ENCODE results near the gene ANAPC1.
"Not testable (repeated sequence)": the region's sequence is repeated elsewhere in the genome, so short reads cannot be mapped to it uniquely, and the experiment has no call there.

ANAPC1 gene

DNA sequence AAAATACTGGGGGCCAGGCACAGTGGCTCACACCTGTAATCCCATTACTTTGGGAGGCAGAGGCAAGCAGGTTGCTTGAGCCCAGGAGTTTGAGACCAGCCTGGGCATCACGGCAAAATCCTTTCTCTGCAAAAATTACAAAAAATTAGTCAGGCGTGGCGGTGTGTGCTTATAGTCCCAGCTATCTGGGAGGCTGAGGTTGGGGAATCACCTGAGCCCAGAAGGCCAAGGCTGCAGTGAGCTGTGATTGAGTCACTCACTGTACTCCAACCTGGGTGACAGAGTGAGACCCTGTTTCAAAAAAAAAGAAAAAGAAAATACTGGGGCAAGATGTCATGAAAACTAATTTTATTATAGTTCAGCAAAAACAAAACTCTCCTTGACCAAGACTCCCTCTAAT lies 24.0 kb downstream of the ANAPC1 start:
- not testable (repeated sequence) for H3K27me3 ChIP-seq (ENCODE audit: insufficient read depth, low read length); H3K27ac ChIP-seq (ENCODE audit: low read depth, low read length, poor library complexity, severe bottlenecking); H3K79me2 ChIP-seq (ENCODE audit: insufficient read depth, low read length); H2AFZ ChIP-seq (ENCODE audit: low read length); H3K4me3 ChIP-seq (ENCODE audit: low read depth, low read length, poor library complexity, severe bottlenecking); H3K9me3 ChIP-seq (ENCODE audit: low read length); H3K4me2 ChIP-seq (ENCODE audit: low read length); H3K4me1 ChIP-seq (ENCODE audit: insufficient read depth, low read length, severe bottlenecking); H3K9me2 ChIP-seq (ENCODE audit: low read depth, low read length); H3F3A ChIP-seq (ENCODE audit: insufficient read depth, low read length); H3K9ac ChIP-seq (ENCODE audit: low read length); H4K20me1 ChIP-seq (ENCODE audit: insufficient read depth, low read length)
- H3K36me3 ChIP-seq (ENCODE audit: insufficient read depth, low read length): peaks cover 22% of the 10 kb centered on the region

DNA sequence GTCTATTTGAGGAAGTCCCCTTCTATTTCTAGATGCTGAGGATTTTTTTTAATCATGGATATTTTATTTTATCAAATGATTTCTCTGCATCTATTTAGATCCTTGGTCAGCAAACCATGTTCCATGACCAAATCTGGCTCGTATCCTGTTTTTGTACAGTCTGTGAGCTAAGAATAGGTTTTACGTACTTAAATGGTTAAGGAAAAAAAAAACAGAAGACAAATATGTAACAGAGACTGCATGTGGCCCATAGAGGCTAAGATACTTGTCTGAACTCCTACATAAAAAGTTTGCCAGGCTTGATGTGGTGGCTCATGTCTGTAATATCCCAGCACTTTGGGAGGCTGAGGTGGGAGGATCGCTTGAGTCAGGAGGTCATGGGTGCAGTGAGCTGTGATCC lies 31.4 kb downstream of the ANAPC1 start:
- not testable (repeated sequence) for H3K79me2 ChIP-seq (ENCODE audit: insufficient read depth, low read length); H2AFZ ChIP-seq (ENCODE audit: low read length); H4K20me1 ChIP-seq (ENCODE audit: insufficient read depth, low read length); H3K27ac ChIP-seq (ENCODE audit: low read depth, low read length, poor library complexity, severe bottlenecking); H3F3A ChIP-seq (ENCODE audit: insufficient read depth, low read length); H3K9ac ChIP-seq (ENCODE audit: low read length); H3K4me3 ChIP-seq (ENCODE audit: low read depth, low read length, poor library complexity, severe bottlenecking); H3K9me2 ChIP-seq (ENCODE audit: low read depth, low read length); H3K27me3 ChIP-seq (ENCODE audit: insufficient read depth, low read length); H3K4me2 ChIP-seq (ENCODE audit: low read length); H3K4me1 ChIP-seq (ENCODE audit: insufficient read depth, low read length, severe bottlenecking); H3K9me3 ChIP-seq (ENCODE audit: low read length)
- peaks cover 27% of the 10 kb centered on the region for H3K36me3 ChIP-seq (ENCODE audit: insufficient read depth, low read length)

DNA sequence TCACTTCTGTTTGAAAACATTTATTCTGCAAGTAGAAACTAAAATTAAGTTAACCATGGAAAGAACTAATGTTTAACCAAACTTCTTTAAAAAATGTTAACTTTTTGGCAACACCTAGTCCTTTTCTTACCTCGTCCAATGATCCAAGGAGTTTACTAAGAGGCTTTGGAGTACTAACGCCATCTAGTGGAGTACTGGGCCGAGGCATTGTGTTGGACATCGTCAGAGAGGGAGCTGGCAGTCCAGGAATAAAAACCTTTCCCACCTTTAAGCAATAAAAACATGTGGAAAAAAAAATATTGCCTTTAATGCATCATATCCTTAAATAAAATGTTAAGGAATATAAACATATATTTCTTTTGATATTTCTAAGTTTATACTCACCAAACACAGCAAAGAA lies 33.3 kb downstream of the ANAPC1 start:
- H3K9ac ChIP-seq (ENCODE audit: low read length); H3K27me3 ChIP-seq (ENCODE audit: insufficient read depth, low read length); H4K20me1 ChIP-seq (ENCODE audit: insufficient read depth, low read length); H3F3A ChIP-seq (ENCODE audit: insufficient read depth, low read length); H3K9me2 ChIP-seq (ENCODE audit: low read depth, low read length); H2AFZ ChIP-seq (ENCODE audit: low read length); H3K79me2 ChIP-seq (ENCODE audit: insufficient read depth, low read length); H3K4me3 ChIP-seq (ENCODE audit: low read depth, low read length, poor library complexity, severe bottlenecking); H3K4me2 ChIP-seq (ENCODE audit: low read length); H3K4me1 ChIP-seq (ENCODE audit: insufficient read depth, low read length, severe bottlenecking); H3K9me3 ChIP-seq (ENCODE audit: low read length); H3K27ac ChIP-seq (ENCODE audit: low read depth, low read length, poor library complexity, severe bottlenecking): not testable (repeated sequence)
- peaks cover 28% of the 10 kb centered on the region for H3K36me3 ChIP-seq (ENCODE audit: insufficient read depth, low read length)

DNA sequence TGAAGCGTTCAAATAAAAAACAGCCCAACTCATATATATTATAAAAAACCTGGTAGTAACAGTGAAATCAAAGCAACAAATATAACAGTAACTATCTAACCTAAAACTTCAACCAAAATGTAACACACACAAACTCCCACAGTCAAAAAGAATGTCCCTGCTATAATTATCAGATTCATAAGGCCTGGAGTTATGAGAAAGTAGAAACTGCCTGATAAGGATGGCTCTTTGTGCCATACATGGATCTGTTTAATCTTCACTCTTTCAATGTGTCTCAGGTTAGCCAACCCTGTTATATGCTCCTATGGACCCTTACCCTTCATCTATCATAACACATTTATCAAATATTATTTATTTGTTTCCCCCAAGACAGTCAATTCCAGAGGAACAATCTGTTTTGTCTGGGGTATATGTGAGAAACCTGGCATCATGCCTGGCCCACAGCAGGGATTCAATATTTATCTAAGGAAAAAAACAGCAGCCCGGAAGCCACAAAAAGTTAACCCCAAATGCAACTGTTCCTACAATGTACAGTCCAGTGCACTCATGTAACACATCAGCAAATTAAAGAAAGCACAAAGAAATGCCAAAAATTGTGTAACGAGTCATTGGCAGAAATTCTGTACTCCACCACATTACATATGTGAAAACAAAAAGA lies 44.2 kb downstream of the ANAPC1 start:
- peaks cover 27% of the 10 kb centered on the region for H3K36me3 ChIP-seq (ENCODE audit: insufficient read depth, low read length)
- H3K27ac ChIP-seq (ENCODE audit: low read depth, low read length, poor library complexity, severe bottlenecking): not testable (repeated sequence)

DNA sequence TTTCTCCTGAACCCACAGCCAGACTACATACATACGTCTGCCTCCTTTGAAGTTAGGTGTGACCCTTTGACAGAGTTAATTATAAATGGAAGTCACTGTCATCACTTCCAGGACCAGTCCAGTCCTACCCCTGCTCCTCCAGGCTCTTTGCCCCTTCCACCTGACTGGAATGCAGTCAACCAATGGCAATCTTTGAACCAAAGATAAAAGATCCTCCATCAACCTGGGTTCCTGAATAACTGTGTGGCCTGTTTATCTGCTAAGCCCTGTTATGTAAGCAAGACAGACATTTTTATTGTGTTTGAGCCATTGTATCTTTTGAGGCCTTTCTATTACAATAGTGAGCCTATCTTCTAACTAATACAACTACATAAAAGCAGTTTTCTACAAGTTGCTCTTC lies 45.0 kb downstream of the ANAPC1 start:
- not testable (repeated sequence) for H3K27me3 ChIP-seq (ENCODE audit: insufficient read depth, low read length); H3K9me3 ChIP-seq (ENCODE audit: low read length); H3K4me1 ChIP-seq (ENCODE audit: insufficient read depth, low read length, severe bottlenecking); H3K4me3 ChIP-seq (ENCODE audit: low read depth, low read length, poor library complexity, severe bottlenecking); H2AFZ ChIP-seq (ENCODE audit: low read length); H3K9ac ChIP-seq (ENCODE audit: low read length); H4K20me1 ChIP-seq (ENCODE audit: insufficient read depth, low read length); H3K4me2 ChIP-seq (ENCODE audit: low read length); H3K27ac ChIP-seq (ENCODE audit: low read depth, low read length, poor library complexity, severe bottlenecking); H3K9me2 ChIP-seq (ENCODE audit: low read depth, low read length); H3F3A ChIP-seq (ENCODE audit: insufficient read depth, low read length); H3K79me2 ChIP-seq (ENCODE audit: insufficient read depth, low read length)
- H3K36me3 ChIP-seq (ENCODE audit: insufficient read depth, low read length): peaks cover 31% of the 10 kb centered on the region

More for the DNA sequence above, 44.2 kb downstream of the ANAPC1 start:
- H3K4me1 ChIP-seq (ENCODE audit: insufficient read depth, low read length, severe bottlenecking); H3K4me2 ChIP-seq (ENCODE audit: low read length); H3K9ac ChIP-seq (ENCODE audit: low read length); H3K9me3 ChIP-seq (ENCODE audit: low read length); H3K79me2 ChIP-seq (ENCODE audit: insufficient read depth, low read length); H3K9me2 ChIP-seq (ENCODE audit: low read depth, low read length); H2AFZ ChIP-seq (ENCODE audit: low read length); H4K20me1 ChIP-seq (ENCODE audit: insufficient read depth, low read length); H3F3A ChIP-seq (ENCODE audit: insufficient read depth, low read length); H3K4me3 ChIP-seq (ENCODE audit: low read depth, low read length, poor library complexity, severe bottlenecking); H3K27me3 ChIP-seq (ENCODE audit: insufficient read depth, low read length): not testable (repeated sequence)

DNA sequence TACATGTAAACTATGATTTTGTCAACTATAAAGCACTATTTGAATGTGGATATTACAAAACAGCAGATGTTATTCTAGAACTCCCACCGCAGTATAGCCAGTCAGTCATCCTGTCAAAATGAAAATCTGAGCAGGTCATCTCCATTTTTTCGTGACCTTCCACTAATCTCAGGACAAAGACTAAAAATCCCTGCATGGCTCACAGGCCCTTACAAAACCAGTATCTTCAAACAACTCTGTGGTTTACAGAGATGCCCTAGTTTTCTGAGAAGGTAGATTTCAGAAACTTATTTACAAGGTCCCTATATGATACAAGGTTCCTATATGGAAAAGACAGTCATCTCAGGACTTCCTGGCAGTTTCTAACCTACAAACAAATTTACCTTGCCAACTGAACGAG lies 49.8 kb downstream of the ANAPC1 start:
- H3K4me3 ChIP-seq (ENCODE audit: low read depth, low read length, poor library complexity, severe bottlenecking); H3K9ac ChIP-seq (ENCODE audit: low read length); H4K20me1 ChIP-seq (ENCODE audit: insufficient read depth, low read length); H3K79me2 ChIP-seq (ENCODE audit: insufficient read depth, low read length); H3K9me2 ChIP-seq (ENCODE audit: low read depth, low read length); H3K9me3 ChIP-seq (ENCODE audit: low read length); H3K27me3 ChIP-seq (ENCODE audit: insufficient read depth, low read length); H3K27ac ChIP-seq (ENCODE audit: low read depth, low read length, poor library complexity, severe bottlenecking); H3K4me1 ChIP-seq (ENCODE audit: insufficient read depth, low read length, severe bottlenecking); H2AFZ ChIP-seq (ENCODE audit: low read length); H3F3A ChIP-seq (ENCODE audit: insufficient read depth, low read length); H3K4me2 ChIP-seq (ENCODE audit: low read length): not testable (repeated sequence)
- H3K36me3 ChIP-seq (ENCODE audit: insufficient read depth, low read length): peaks cover 54% of the 10 kb centered on the region

DNA sequence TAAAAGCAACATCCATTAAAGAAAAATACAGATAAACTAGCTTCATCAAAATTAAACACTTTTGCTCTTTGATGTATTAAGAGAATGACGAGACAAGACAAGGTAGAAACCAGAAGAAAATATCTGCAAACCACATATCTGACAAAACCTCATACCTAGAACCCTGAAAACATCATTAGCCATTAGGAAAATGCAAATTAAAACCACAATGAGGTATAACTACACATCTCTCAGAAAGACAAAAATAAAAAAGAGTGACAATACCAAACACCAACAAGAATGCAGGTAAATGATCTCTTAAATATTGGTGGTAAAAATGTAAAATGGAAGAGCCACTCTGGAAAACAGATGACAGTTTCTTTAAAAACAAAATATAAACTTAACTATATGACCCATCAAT lies 53.5 kb downstream of the ANAPC1 start:
- H2AFZ ChIP-seq (ENCODE audit: low read length); H3F3A ChIP-seq (ENCODE audit: insufficient read depth, low read length); H3K9ac ChIP-seq (ENCODE audit: low read length); H3K4me1 ChIP-seq (ENCODE audit: insufficient read depth, low read length, severe bottlenecking); H3K79me2 ChIP-seq (ENCODE audit: insufficient read depth, low read length); H3K4me3 ChIP-seq (ENCODE audit: low read depth, low read length, poor library complexity, severe bottlenecking); H3K4me2 ChIP-seq (ENCODE audit: low read length); H3K27ac ChIP-seq (ENCODE audit: low read depth, low read length, poor library complexity, severe bottlenecking); H3K9me2 ChIP-seq (ENCODE audit: low read depth, low read length); H4K20me1 ChIP-seq (ENCODE audit: insufficient read depth, low read length); H3K9me3 ChIP-seq (ENCODE audit: low read length); H3K27me3 ChIP-seq (ENCODE audit: insufficient read depth, low read length): not testable (repeated sequence)
- peaks cover 59% of the 10 kb centered on the region for H3K36me3 ChIP-seq (ENCODE audit: insufficient read depth, low read length)

DNA sequence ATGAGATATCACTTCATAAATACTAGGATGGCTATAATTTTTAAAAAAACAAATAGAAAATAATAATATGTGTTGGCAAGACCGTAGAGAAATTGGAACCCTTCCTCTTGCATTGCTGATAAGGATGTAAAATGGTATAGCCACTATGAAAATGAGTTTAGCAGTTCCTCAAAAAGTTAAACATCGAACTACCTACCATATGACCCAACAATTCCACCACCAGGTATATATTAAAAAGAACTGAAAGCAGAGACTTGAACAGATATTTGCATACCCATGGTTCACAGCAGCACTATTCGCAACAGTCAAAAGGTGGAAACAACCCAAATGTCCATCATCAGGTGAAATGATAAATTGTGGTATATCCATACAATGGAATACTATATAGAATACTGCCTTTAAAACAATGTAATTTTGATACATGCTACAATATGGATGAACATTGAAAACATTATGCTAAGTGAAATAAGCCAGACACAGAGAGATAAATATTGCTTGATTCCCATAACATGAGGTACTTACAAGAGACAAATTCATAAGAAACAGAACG lies 55.7 kb downstream of the ANAPC1 start:
- not testable (repeated sequence) for H3K27ac ChIP-seq (ENCODE audit: low read depth, low read length, poor library complexity, severe bottlenecking); H4K20me1 ChIP-seq (ENCODE audit: insufficient read depth, low read length); H3K9ac ChIP-seq (ENCODE audit: low read length); H3K4me3 ChIP-seq (ENCODE audit: low read depth, low read length, poor library complexity, severe bottlenecking); H3K9me2 ChIP-seq (ENCODE audit: low read depth, low read length); H3K79me2 ChIP-seq (ENCODE audit: insufficient read depth, low read length); H3F3A ChIP-seq (ENCODE audit: insufficient read depth, low read length); H3K4me2 ChIP-seq (ENCODE audit: low read length); H3K4me1 ChIP-seq (ENCODE audit: insufficient read depth, low read length, severe bottlenecking); H3K9me3 ChIP-seq (ENCODE audit: low read length); H2AFZ ChIP-seq (ENCODE audit: low read length); H3K27me3 ChIP-seq (ENCODE audit: insufficient read depth, low read length)
- H3K36me3 ChIP-seq (ENCODE audit: insufficient read depth, low read length): peaks cover 56% of the 10 kb centered on the region
